Mesothelial cell of epicardium (in vitro differentiated cells): ENCODE measurements around the gene CTNNA3. TPM values are rescaled to one million over a fixed set of nuclear protein-coding genes. Genes with fewer than 3 reads are reported as not detected.

ENCODE experiments used
- DNase-seq, 2 experiments: peaks; one replicate each; pipeline ENCODE4 v3.0.0; 2021; ENCODE audit warnings: low spot score in 2 of 2; ENCODE audit not compliant: unreplicated experiment in 2 of 2
- H3K27ac Mint-ChIP-seq: 2 replicates; pipeline ENCODE4 v1.8.0; 2021; ENCODE audit warnings: mixed read lengths
- H3K27me3 Mint-ChIP-seq: 2 replicates; pipeline ENCODE4 v1.8.0; 2021; ENCODE audit warnings: low read depth, mixed read lengths
- H3K36me3 Mint-ChIP-seq: 2 replicates; pipeline ENCODE4 v1.8.0; 2021; ENCODE audit warnings: mixed read lengths
- H3K4me1 Mint-ChIP-seq: 2 replicates; pipeline ENCODE4 v1.8.0; 2021; ENCODE audit warnings: mixed read lengths
- H3K4me3 Mint-ChIP-seq: 2 replicates; pipeline ENCODE4 v1.8.0; 2021; ENCODE audit warnings: mild to moderate bottlenecking, moderate library complexity, mixed read lengths
- H3K9me3 Mint-ChIP-seq: 2 replicates; pipeline ENCODE4 v1.8.0; 2021; ENCODE audit warnings: mixed read lengths
- total RNA-seq: library from RNA; stranded (reverse); gene quantifications from 3 replicates; pipeline ENCODE4 v1.2.1, GENCODE V29; 2021
- TF ChIP-seq, protein P1 (sequence below): fragments of 200-600 bp; sonication (generic); IDR thresholded peaks from one replicate; pipeline ENCODE4 v1.5.0; 2021; ENCODE audit warnings: antibody characterized with exemption; ENCODE audit not compliant: unreplicated experiment

CTNNA3 gene
- total RNA-seq, 1 donor from 2014 or later, result 14.2 TPM

GRCh38 chr10:66737241-66737640, 958.8 kb downstream of the CTNNA3 start:
- TF ChIP-seq, protein P1, sequence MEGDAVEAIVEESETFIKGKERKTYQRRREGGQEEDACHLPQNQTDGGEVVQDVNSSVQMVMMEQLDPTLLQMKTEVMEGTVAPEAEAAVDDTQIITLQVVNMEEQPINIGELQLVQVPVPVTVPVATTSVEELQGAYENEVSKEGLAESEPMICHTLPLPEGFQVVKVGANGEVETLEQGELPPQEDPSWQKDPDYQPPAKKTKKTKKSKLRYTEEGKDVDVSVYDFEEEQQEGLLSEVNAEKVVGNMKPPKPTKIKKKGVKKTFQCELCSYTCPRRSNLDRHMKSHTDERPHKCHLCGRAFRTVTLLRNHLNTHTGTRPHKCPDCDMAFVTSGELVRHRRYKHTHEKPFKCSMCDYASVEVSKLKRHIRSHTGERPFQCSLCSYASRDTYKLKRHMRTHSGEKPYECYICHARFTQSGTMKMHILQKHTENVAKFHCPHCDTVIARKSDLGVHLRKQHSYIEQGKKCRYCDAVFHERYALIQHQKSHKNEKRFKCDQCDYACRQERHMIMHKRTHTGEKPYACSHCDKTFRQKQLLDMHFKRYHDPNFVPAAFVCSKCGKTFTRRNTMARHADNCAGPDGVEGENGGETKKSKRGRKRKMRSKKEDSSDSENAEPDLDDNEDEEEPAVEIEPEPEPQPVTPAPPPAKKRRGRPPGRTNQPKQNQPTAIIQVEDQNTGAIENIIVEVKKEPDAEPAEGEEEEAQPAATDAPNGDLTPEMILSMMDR, result no peak

DNA sequence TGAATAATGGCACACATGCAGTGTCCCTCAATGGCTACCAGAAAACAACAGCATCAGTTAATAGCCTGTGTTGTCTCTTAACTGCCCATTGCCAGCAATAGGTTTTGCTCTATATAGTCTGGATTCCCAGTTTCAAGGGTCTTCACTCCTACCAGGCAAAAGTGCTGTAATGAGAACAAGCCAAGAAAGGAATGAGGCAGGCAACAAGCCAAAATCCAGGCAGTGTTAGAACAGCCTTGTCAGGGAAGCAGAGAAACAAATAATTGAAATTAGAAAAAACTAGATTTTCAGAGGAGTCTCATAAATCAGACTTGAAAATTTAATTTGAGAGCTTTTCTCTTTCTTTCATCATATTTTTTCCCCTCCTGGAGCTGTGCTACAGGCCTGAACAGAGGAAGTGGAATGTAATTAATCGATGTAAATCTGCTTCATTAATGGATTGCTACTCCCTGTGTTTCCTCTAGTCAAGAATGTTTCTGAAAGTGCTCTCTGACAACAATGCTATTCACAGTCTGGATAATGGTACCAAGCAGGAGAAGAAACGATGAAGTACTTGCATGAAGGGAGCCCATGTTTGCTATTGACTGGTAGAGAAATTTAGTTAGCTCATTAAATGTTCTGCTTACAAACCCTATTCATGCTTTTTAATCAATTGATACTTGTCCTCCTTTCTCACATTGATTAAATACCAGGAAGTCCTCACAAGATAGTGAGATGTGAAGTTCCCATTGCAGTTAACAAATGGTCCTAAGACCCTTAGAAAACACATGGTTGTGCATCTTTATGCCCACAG, 972.2 kb downstream of the CTNNA3 start:
- peaks cover 12% of the 10 kb centered on the region for H3K4me1 Mint-ChIP-seq
- TF ChIP-seq, protein P1, result no peak
- no peak for DNase-seq

More at GRCh38 chr10:66737241-66737640, 958.8 kb downstream of the CTNNA3 start:
- Mint-ChIP-seq H3K27me3 (peaks cover 2% of the 10 kb centered on the region), H3K27ac (no peak overlapping the region), H3K4me1 (peaks cover 3% of the 10 kb centered on the region), H3K36me3 (no peaks in the 10 kb centered on the region), H3K4me3 (no peak overlapping the region), H3K9me3 (peaks cover 4% of the 10 kb centered on the region)
- DNase-seq, result no peak

GRCh38 chr10:66719483-66719882, 976.5 kb downstream of the CTNNA3 start:
- TF ChIP-seq, protein P1, result no peak
- Mint-ChIP-seq H3K9me3 (no peaks in the 10 kb centered on the region), H3K36me3 (no peaks in the 10 kb centered on the region), H3K27ac (no peak overlapping the region), H3K4me3 (no peak overlapping the region), H3K27me3 (peaks cover 5% of the 10 kb centered on the region), H3K4me1 (peaks cover 15% of the 10 kb centered on the region)
- no peak for DNase-seq

More for the DNA sequence above, 972.2 kb downstream of the CTNNA3 start:
- H3K4me3 Mint-ChIP-seq, result no peak overlapping the region
- no peaks in the 10 kb centered on the region for H3K9me3 Mint-ChIP-seq
- no peaks in the 10 kb centered on the region for H3K36me3 Mint-ChIP-seq
- no peak overlapping the region for H3K27ac Mint-ChIP-seq
- H3K27me3 Mint-ChIP-seq, result peaks cover 2% of the 10 kb centered on the region

GRCh38 chr10:66717231-66717981, 978.6 kb downstream of the CTNNA3 start:
- Mint-ChIP-seq H3K36me3 (no peaks in the 10 kb centered on the region), H3K4me3 (no peak overlapping the region), H3K9me3 (no peaks in the 10 kb centered on the region), H3K27ac (no peak overlapping the region), H3K4me1 (peaks cover 4% of the 10 kb centered on the region), H3K27me3 (peaks cover 5% of the 10 kb centered on the region)
- no peak for DNase-seq
- TF ChIP-seq, protein P1, result no peak

GRCh38 chr10:66714741-66715140, 981.3 kb downstream of the CTNNA3 start:
- Mint-ChIP-seq H3K4me3 (no peak overlapping the region), H3K36me3 (no peaks in the 10 kb centered on the region), H3K9me3 (no peaks in the 10 kb centered on the region), H3K4me1 (peaks cover 14% of the 10 kb centered on the region), H3K27ac (no peak overlapping the region), H3K27me3 (peaks cover 5% of the 10 kb centered on the region)
- TF ChIP-seq, protein P1, result no peak
- DNase-seq, result no peak
